Ovary (tissue), 9 donors: ENCODE measurements around the gene OR2V2. TPM values are rescaled to one million over a fixed set of nuclear protein-coding genes. Genes with fewer than 3 reads are reported as not detected.

Experiments
- DNase-seq, 5 donors: peaks; one replicate each; pipeline ENCODE4 v3.0.0-alpha.2; 2019 to 2020
- H3K27ac ChIP-seq, 2 donors: fragments of 200-600 bp; one replicate each; pipeline versions ENCODE4 v1.5.1 to v1.8.0; 2019 to 2022
- H3K27me3 ChIP-seq: fragments of 200-600 bp; one replicate; pipeline ENCODE4 v1.8.0; 2022
- H3K36me3 ChIP-seq: fragments of 200-600 bp; sonication (generic); one replicate; pipeline ENCODE4 v1.5.1; 2019
- H3K4me1 ChIP-seq: one replicate; pipeline ENCODE4 v1.8.1; 2013; ENCODE audit warnings: mild to moderate bottlenecking, moderate library complexity; ENCODE audit not compliant: insufficient read depth
- H3K4me3 ChIP-seq: fragments of 200-600 bp; sonication (generic); one replicate; pipeline ENCODE4 v1.5.1; 2017
- H3K9me3 ChIP-seq, 2 donors: fragments of 200-600 bp in 1 of 2; sonication (generic) in 1 of 2; one replicate each; pipeline versions ENCODE4 v1.5.1 to v1.8.1; 2013 to 2019; ENCODE audit warnings: mild to moderate bottlenecking in 1 of 2, moderate library complexity in 1 of 2
- CTCF ChIP-seq, 3 donors: fragments of 450-650 bp in 2 of 3; fragments of 200-600 bp in 1 of 3; IDR thresholded peaks; one replicate each; pipeline versions ENCODE4 v1.5.1 to v1.8.0; 2016 to 2022; ENCODE audit warnings: antibody characterized with exemption in 3 of 3, mild to moderate bottlenecking in 1 of 3
- EP300 ChIP-seq: sonication (generic); formaldehyde crosslinking; IDR thresholded peaks from one replicate; pipeline ENCODE4 v1.6.1; 2017; ENCODE audit warnings: antibody characterized with exemption
- POLR2A ChIP-seq: fragments of 450-650 bp; IDR thresholded peaks from one replicate; pipeline ENCODE4 v1.6.1; 2017; ENCODE audit warnings: antibody characterized with exemption, mild to moderate bottlenecking, moderate library complexity
- WGBS, 3 donors: extraction: QIAGEN DNeasy Blood & Tissue Kit in 1 of 3; methylation state at CpG; one replicate each; pipeline versions ENCODE4 v1.1.5 to v1.1.7; 2013 to 2017; 5-methylcytosine and 5-hydroxymethylcytosine counted together
- intact Hi-C, 4 donors: fragments of 100-400 bp; cut with DNase I; formaldehyde crosslinking; loops; one replicate each; pipeline versions ENCODE4 v1.11.0 to v1.15.1; 2022 to 2023
- polyA plus RNA-seq, 2 donors: library from polyadenylated mRNA; stranded (reverse); fragments of 200-250 nt in 1 of 2; fragments of 350-450 nt in 1 of 2; fragmentation: Illumina TruSeq in 1 of 2; extraction: RNeasy Lipid Tissue Mini Kit (QIAGEN cat#74804) in 1 of 2; gene quantifications; one replicate each; pipeline ENCODE4 v1.2.3, GENCODE V29; 2013 to 2014
- total RNA-seq, 7 donors: library from RNA; depleted of rRNA in 2 of 7; stranded (reverse); fragments of >200 nt in 2 of 7; fragmentation: NEBNext Ultra II Directional in 3 of 7; extraction: Animal tissue kit (Norgen Biotek cat#: 25700) in 3 of 7; gene quantifications; one replicate each; pipeline versions ENCODE4 v1.1.0 to v1.2.4, GENCODE V29; 2016 to 2023
- donor health status: DM: no; HTN: no; CAD: no; lungs with moderate emphysema.
- donor health status: DM: no; HTN: no; CAD: no.
- donor health status: Bipolar disorder and iron deficiency.
- donor health status: DM: yes; HTN: yes; CAD: no.
- donor health status: DM: no; HTN: no; CAD: no.
- donor health status: DM: yes; HTN: yes; CAD: no.

Gene OR2V2
- total and polyA plus RNA-seq, 9 donors = 0.80 TPM; not detected in 8

GRCh38 chr5:181130832-181131496, 16.4 kb upstream of the OR2V2 start, which contains the start of gene OR2V1:
Gene OR2V1, minus strand, starts transcription at chr5:181131169. Its CDS starts 5,865 bp downstream, at chr5:181125304.
- 55 to 69% (median 59%) methylated on average over 14 of the region's 14 CpGs for WGBS, 3 donors
- TF ChIP-seq POLR2A = no peak
- no peak for TF ChIP-seq CTCF (IDR thresholded peaks at IDR 0.05)
- Histone ChIP-seq H3K4me1 (no peaks in the 10 kb centered on the region), H3K4me3 (no peak within 1 kb of the TSS), H3K36me3 (no peaks in the 10 kb centered on the region), H3K27ac (no peak within 1 kb of the TSS), H3K27me3 (no peaks in the 10 kb centered on the region), H3K9me3 (no peaks in the 10 kb centered on the region)
- intact Hi-C loops = no loop called here
- DNase-seq = no peak

GRCh38 chr5:181131514-181131913, 15.9 kb upstream of the OR2V2 start:
- intact Hi-C loops = no loop called here
- H3K27me3 ChIP-seq = no peaks in the 10 kb centered on the region
- no peaks in the 10 kb centered on the region for H3K4me1 ChIP-seq
- no peaks in the 10 kb centered on the region for H3K9me3 ChIP-seq
- no peaks in the 10 kb centered on the region for H3K36me3 ChIP-seq
- DNase-seq = no peak
- no peak overlapping the region for H3K4me3 ChIP-seq
- WGBS, 3 donors = 80 to 87% (median 82%) methylated on average over 11 of the region's 11 CpGs
- TF ChIP-seq POLR2A (no peak), CTCF (IDR thresholded peaks at IDR 0.05) (no peak), EP300 (no peak)
- no peak overlapping the region for H3K27ac ChIP-seq

GRCh38 chr5:181133083-181133482, 14.3 kb upstream of the OR2V2 start:
- no peak overlapping the region for H3K27ac ChIP-seq
- no peaks in the 10 kb centered on the region for H3K27me3 ChIP-seq
- intact Hi-C loops = no loop called here
- no peak overlapping the region for H3K4me3 ChIP-seq
- no peaks in the 10 kb centered on the region for H3K4me1 ChIP-seq
- TF ChIP-seq CTCF (IDR thresholded peaks at IDR 0.05) (no peak), EP300 (no peak), POLR2A (no peak)
- DNase-seq = no peak
- no peaks in the 10 kb centered on the region for H3K9me3 ChIP-seq
- H3K36me3 ChIP-seq = no peaks in the 10 kb centered on the region
- WGBS, 3 donors = 75 to 81% (median 79%) methylated on average over 3 of the region's 3 CpGs

GRCh38 chr5:181133610-181134231, 13.7 kb upstream of the OR2V2 start:
- H3K36me3 ChIP-seq = no peaks in the 10 kb centered on the region
- peak in 1 of 5 donors; percentile 47 for DNase-seq
- H3K27ac ChIP-seq = no peak overlapping the region
- TF ChIP-seq CTCF (IDR thresholded peaks at IDR 0.05) = no peak
- TF ChIP-seq POLR2A = no peak
- TF ChIP-seq EP300 = no peak
- no peaks in the 10 kb centered on the region for H3K4me1 ChIP-seq
- H3K9me3 ChIP-seq = no peaks in the 10 kb centered on the region
- no peak overlapping the region for H3K4me3 ChIP-seq
- intact Hi-C loops = no loop called here
- 66 to 70% (median 67%) methylated on average over 10 of the region's 10 CpGs for WGBS, 3 donors
- no peaks in the 10 kb centered on the region for H3K27me3 ChIP-seq
